HG02763 (cell line): ENCODE measurements around the gene PHF12.
A peak's percentile ranks its signal among the peaks of the same experiment; 100 is the strongest.

ENCODE experiments used
- ATAC-seq: cut with Tn5 transposase; IDR thresholded peaks from one replicate; pipeline ENCODE4 v1.9.1; 2021; ENCODE audit warnings: mild to moderate bottlenecking, moderate library complexity; ENCODE audit not compliant: unreplicated experiment

PHF12 gene

DNA sequence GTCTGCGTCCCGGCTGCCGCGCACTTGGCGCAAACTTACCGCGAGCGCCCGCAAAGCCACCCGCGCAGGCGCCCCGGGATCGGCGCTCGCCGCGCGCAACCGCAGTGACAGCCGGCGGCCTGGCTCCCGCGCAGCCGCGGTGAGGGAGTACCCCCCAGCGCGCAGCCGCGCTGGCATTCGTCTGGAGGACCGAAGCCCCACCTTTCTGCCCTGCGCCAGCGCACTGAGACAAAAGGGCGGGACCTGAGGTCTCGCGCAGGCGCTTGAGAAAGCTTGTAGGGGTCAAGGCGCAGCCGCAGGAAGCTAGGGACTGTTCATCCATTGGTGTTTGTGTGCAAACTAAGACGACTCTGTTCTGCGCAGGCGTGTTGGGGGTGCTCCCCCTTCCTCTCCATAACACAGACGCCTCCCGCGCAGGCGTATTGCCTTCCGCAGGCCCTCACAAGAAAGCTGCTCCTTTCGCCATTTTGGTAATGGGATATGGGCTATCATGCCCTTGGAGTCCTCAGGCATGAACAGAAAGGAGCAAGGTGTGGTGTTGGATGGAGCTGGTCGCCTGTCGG lies at the start of gene PHF12:
TSS of gene PHF12 (minus strand) at position 91 of the 563 bp plus-strand sequence. CDS start 558 bp downstream, outside the sequence.
- ATAC-seq, result peak; percentile 58

DNA sequence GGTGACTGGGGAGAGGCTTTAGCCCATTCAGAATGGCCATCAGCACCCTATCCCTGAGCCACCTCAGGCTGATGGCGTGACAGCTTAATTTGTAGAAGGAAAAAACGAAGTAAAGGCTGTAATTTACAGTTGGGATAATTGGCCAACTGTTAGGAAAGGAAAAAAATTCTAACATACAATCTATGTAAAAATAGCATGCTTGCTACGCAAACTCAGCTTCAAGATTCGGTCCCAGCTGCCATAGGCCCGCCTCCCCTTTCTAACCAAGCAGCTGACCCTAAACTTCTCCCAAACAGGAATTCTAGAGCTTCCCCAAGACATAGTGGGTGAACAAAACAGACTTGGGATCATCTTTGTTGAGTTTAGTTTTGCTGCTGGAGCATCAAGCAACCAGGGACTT lies 49.7 kb upstream of the PHF12 start:
- ATAC-seq, result no peak

DNA sequence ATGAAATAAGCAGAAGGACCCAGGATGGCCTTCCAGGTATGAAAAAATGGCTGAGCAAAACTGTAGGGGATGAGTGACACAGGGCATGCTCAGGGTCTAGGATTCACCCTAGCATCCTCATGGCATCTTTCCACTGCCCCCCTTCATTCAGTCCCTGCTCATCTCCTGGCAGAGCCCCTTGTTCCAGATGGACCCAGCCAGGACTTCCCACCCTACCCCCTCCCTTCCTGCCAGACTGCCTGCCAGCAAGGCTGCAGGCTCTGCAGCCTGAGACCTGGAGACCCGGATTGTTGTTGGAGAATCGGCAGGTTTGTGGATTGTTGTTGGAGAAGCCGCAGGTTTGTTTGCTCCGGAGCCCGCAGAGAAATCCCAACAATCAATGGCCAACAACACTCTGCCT lies 47.9 kb upstream of the PHF12 start:
- ATAC-seq, result no peak

DNA sequence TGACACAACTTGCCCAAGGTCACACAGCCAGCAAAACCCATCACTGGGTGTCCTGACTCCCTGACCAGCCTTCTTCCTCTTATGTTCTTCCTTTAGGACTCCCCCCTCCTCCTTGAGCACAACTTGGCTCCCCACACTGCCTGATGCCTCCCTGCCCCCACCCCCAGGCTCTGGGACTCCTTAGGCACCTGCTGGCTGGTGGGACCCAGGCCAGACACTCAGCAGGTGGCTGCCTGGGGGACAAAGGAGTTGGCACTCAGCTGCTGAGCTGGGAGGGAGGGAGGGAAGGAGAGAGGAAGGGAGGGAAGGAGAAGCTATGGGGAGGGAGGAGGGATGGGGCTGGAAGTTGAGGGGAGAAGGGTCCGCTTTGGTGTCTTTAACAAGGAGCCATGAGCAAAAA lies 46.5 kb upstream of the PHF12 start:
- no peak for ATAC-seq

DNA sequence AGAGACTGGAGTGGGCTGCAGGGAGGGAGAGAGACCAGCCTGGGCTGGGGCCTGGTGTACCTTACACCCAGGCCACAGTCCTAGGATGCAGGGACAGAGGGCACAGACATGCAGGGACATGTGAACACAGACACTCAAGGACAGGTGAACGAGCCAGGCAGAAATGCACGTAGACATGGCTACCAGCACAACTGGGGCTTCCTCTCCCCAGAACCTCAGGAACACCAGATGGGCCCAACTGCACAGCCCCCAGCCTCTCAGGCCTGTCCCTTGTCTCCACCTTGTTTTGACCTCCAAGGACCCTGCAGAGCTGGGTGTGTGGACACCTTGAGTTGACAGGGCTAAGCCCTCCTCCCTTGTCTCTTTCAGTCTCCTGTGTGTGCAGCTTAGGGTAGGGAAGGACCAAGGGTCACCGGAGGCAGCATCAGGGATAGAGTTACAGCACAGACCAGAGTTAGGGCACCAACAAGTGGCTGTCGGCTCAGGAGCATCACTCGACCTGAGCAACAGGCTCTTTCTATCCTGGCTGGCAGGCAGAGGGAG lies 45.3 kb upstream of the PHF12 start:
- ATAC-seq, result no peak

DNA sequence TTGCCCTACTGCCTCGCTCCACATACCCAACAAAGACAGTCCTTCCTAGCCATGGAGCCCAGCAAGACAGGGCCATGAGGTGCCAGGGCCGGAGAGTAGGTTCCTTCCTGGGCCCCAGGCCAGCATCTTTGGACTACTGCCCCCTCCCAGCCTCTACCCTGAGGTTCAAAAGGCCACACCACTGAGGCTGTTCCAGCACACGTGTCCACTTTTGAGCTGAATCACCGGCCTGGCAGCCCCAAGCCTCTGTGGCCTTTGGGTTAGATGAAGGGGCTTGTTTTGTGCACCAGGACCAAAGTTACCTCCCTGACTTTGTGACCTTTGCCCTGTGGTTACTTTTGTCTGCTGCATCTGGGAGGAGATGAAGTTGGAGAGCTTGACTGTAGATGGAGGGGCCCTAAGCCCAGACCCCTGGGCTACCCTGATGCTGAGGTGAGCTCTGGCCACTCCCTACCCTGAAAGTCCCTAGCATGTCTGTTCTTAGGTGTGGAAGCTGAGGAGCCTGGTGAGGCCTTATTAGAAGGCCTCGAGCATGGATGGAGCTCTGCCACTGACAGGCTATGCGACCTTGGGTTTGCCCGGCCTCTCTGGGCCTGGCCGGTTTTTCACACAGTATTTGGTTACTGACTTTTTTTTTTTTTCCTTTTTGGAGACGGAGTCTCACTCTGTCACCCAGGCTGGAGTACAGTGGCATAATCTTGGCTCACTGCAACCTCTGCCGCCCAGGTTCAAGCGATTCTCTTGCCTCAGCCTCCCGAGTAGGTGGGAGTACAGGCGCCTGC lies 42.5 kb upstream of the PHF12 start:
- ATAC-seq, result no peak

DNA sequence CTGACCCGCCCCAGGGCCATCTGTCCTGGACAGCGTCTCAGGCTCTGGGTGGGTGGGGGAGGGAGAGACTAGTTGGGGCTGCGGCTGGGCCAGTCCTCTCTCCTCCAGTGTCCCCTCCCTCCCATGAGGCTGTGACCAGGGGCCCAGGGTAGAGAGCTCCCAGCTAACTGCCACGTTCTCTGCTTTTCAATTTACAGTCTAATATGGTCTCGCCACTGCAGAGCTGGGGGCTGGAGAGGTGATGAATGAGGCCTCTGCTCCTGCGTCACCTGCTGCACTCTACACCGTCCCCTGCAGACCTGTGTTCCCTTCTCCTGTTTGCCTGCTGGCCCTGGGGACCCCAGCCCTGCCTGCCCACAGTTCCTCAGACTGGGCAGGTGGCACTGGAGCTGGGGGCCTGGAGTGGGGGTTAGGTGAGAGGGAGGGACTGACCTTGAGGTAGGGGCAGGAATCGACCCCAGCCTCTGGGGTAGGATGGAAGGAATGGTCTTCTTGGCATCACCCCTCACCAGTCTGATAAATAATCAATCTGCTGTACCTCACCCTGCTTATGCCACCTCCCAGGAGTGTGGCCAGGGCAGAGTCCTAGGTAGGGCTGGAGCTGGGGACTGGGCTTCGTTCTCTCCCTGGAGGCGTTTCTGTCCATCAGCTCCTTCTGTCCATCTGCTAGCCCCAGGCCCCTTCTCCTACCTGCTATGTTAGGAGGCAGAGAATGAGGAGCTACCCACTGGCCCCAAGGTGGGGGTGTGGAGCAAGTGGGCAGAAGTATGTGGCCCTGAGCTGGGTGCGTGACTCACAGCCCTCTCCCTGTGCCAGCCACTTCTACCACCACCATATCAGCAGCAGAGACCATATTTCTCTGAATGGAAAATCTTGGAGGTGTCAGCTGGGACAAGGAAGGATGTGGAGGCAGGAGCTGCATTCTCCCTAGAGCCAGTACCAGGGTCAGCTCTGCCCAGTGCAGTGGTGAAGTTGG lies 41.6 kb upstream of the PHF12 start:
- ATAC-seq, result no peak

DNA sequence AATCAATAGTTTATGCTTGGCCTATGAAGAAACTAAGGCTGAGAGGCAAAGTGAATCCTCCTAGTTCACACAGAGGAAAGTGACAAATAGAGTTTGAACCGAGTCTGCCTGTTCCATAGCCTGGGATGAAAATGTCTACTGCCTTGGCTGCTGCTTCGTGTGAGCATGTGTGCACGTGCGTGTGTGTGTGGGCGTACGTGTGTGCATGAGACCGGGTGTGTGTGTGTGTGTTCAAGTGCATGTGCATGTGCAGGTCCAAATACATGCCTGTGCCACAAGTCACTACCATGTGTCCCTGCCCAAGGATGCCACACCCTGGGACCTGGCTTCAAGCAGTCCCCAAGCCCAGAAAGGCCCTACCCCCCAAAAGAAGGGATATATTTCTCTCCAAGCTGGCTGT lies 40.9 kb upstream of the PHF12 start:
- ATAC-seq, result no peak

DNA sequence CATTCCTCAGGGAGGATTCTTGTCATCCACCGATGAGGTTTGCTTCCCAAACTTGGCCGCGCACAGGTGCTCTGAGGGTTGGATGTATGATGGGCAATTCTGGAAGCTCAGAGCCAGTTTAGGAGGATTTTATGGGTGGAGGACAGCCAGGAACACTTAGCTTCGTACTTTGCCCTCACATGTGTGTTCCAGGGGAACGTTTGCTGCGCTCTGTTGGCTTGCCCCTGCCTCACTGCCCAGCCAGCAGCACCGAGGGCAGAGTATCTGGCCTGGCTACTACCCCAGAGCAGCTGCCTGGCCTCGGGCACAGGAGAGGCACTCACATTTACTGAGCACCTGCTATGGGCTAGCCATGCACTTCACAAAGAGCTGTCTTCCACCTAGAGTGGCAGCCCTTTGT lies 40.5 kb upstream of the PHF12 start:
- ATAC-seq, result no peak

DNA sequence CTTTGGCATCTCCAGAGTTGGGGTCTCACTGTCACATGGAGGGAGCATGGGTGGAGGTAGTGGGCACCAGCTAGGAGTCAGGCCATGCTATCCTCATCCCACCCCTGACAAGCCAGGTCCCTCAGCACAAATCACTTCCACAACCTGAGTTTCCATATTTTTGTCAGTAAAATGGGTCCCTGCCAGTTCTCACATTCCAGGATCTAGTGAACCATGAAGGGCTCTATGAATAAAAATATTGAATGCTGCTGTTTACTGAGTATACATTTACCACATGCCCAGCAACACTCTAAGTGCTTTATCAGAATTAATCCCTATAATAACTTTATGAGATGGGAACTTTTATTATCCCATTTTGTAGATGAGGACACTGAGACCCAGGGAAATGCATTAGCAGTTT lies 37.7 kb upstream of the PHF12 start:
- ATAC-seq, result no peak

DNA sequence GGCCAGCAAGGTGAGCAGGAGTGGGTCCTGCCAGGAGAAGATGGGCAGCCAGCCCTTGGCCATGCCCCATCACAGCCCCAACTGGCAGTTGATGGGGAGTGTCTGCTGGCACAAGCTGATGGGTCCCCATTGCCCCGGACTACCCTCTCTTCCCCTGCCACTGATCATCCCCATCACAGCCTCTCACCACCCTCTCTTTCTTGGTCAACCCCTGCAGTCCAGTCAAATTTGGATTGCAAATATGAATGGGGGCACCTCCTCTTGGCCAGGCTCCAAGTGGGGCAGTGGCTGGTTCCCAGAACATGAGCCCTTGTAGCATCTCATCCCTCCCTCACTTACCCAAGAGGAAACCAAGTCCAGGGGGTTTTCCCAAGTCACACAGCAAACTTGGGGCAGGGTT lies 37.2 kb upstream of the PHF12 start:
- ATAC-seq, result no peak

DNA sequence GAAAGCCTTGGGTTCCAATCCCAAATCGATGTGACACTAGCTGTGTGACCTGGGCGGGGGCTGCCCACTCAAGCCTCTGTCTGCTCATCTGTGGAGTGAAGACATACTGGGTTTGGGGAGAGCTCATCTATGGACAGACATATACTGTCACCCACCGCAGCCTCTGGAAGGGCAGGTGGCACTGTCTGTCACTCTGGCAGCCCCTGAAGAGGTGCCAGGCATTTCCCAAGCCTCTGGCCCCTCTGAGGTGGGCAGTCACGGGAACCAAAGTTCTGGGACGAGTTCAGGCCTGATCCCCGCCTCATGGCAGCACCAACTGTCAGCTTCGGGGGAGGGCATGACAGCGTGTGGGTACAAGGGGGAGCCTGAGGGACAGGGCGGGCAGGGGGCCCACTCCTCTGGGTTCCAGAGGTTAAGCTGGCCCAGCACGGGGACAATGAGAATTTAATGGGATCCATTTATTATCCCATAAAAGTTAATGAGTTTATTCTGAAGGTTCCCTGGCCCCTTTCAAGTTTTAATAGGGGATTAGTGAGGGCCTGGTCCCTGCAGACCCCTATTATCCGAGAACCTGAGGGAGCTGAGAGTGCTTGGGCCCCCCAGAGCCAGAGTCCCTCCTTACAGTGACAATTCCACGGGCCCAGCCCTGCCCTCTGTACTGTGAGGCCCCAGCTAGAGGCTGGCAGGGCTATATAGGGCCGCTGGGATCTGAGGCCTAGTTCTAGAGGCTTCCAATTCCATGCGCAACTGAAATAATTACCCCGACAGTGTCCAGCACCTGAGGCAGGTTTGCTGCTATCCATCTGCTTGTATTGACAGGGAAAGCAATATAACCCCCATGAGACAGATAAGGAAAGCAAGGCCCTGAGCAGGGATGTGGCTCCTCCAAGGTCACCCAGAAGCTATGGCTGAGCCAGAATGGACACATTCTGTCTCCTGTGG lies 35.7 kb upstream of the PHF12 start:
- ATAC-seq, result no peak

DNA sequence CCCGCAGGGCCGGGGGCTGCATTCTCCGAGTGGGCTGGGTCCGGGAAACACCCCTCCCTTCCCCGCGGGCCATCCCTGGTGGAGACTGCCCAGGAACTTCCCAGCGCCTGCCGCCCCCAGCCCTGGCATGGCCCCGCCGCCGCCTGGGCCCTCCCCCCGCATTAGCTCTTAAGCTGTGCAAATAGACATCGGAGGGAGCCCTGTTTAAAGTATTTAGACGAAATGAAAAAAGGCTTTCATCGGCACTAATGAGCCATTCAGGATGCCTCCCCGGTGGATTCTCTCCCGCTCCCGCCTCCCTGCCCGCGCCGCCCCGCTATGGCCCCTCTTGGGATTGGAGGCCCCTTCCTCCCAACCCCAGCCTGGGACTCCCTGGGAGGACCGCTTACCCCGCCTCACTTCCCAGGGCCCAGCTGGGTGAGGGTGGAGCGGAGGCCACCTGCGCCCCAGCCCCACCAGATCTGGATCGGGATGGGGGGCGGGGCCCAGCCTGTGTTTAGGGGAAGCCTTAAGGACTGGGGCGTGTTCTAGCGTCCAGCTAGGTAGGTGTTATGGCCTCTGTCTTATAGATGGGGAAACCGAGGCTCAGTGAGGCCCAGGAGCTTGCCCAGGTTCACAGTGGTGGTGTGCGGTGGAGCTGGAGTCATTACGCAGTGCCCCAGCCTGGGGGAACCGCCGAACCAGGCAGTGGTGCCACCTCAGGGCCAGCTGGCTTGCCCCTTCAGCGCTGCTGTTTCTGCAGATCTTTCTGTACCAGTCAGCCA lies 34.8 kb upstream of the PHF12 start:
- ATAC-seq, result no peak

DNA sequence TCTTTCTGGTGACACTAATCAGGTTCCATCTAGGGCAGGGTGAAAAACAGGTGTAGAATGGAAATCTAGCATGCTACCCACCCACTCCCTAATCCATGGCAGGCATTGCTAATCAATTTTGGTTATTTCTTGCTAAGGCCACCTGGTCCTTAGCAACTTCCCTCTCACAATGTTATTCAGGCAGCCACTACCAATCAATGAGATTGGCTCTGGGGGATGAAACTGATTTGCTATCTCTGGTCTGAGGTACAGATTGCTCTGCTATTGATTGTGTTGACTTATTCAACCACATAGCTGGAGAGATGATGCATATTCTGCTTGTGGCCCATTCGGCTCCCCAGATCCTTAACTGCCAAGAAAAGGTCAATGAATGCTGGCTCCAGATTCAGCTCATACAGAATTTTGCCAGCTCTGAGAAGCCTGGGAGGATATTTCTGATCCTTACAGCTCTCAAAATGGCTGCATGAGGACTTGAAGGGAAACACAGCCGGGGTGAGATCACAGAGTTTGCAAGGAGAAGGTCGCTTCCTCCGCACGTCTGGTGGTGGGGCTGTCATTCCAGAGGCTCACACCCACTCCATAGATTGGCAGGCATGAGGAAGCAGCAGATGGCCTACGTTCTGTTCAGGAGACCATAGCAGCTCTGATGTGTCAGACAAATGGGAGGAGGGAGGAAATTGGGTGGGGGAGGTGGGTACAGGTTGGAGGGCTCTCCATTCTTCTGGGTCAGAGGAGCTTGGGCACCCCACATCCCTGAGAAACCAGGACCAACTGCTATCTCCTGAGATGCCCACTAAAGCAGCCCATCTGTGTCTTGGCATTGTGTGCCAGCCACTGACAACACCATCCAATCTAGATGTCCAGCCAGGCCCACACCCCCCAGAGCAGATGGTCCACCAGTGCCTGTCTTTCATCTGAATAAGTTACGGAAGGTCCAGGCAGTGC lies 32.2 kb upstream of the PHF12 start:
- no peak for ATAC-seq

DNA sequence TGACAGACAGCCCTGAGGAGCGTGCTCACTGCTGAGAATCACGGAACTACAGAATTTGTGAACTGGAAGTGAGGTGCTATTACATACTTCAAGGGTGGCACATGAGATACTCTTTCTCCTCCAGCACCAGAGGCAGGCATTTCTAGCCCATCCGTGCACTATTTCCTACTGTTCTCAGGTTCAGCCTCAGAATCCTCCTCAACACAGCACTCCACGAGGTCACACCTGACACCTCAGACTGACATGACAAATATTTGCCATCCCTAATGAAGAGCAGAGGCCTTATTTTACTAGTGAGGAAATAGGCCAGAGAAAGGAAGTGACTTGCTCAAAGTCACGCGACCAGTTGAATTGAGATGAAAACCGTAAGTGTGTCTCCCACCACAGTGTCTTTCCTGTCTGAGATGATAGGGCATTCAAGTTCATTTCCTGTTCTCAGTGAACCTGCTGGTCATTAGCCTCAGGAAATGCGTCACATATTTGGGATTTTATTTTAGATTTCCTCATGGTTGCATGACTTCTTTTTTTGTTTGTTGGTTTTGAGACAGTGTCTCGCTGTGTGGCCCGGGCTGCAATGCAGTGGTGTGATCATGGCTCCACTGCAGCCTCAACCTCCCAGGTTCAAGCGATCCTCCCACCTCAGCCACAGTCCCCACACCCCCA lies 30.9 kb upstream of the PHF12 start:
- no peak for ATAC-seq

DNA sequence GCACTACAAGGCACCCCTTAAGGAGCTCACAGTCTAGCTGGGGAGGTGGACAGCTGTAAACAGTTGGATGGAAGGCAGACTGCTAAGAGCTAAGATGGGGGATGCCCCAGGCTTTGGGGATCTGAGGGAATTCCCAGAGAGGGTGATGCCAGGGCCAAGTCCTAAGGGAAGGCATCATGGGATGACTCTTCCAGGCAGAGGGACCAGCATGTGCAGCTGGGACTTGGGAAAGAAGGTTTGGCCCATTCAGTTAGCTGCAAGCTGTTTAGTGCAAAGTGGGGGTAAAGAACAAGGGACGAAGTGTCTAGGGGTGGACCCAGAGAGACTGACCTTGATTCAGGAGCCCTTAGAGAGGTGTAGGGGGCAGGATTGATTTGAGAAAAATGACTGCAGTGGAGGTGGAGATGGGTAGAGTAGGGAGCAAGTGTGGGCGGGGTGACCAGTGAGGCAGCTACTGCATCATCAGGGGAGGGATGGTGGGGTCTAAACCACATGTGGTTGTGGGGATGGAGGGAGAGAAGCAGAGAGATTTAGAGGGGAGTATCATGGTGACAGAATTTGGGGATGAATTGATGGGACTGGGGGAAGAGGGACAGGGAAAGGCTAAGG lies 27.1 kb upstream of the PHF12 start:
- no peak for ATAC-seq

DNA sequence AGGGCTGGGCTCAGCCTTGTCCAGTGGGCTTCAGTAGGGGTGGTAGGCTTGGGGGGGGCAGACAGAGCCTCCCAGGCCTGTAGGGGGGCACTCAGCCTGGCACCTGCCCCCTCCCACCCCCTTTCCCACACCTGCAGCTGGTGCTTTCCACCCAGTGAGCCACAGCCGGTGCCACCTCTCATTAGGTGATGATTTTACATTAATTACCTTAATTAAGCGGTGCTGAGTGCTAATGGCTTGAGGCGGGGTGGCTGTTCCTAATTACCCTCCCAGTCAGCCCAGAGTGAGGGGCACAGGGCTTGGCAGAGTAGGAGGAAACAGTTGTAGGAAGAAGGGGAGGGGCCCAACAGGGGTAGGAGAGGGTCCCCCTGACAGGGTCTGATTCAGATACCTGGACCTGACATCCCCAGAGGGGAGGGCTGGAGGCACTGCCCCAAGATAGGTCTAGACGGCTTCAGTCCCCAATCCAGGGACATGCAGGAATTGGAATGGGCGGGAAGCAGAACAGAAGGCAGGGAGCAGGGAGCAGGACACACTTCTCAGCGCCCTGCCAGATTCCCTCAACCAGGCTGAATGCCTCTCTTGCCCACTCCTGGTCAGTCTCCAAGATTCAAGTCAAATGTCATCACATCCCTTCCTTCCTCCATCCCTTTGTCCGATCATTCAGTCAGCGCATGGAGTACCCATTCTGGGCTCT lies 26.5 kb upstream of the PHF12 start:
- no peak for ATAC-seq
